ENCODE data around the gene LIME1. TPM values are rescaled to one million over a fixed set of nuclear protein-coding genes. Genes with fewer than 3 reads are reported as not detected.
A peak's percentile ranks its signal among the peaks of the same experiment; 100 is the strongest.

The LIME1 gene
- total and polyA plus RNA-seq, 2 of the 4 experiments (the other 2 are of a cell fraction) = 0.36 to 7.8 TPM

GRCh38 chr20:63699466-63700198 lies 36.8 kb upstream of the LIME1 start (continued):
- TF ChIP-seq BHLHE40 (IDR thresholded peaks at IDR 0.05; ENCODE audit: low read depth, low read length) = no peak
- no peak for TF ChIP-seq CHD1 (IDR thresholded peaks at IDR 0.05; ENCODE audit: low read depth, low read length)

DNA sequence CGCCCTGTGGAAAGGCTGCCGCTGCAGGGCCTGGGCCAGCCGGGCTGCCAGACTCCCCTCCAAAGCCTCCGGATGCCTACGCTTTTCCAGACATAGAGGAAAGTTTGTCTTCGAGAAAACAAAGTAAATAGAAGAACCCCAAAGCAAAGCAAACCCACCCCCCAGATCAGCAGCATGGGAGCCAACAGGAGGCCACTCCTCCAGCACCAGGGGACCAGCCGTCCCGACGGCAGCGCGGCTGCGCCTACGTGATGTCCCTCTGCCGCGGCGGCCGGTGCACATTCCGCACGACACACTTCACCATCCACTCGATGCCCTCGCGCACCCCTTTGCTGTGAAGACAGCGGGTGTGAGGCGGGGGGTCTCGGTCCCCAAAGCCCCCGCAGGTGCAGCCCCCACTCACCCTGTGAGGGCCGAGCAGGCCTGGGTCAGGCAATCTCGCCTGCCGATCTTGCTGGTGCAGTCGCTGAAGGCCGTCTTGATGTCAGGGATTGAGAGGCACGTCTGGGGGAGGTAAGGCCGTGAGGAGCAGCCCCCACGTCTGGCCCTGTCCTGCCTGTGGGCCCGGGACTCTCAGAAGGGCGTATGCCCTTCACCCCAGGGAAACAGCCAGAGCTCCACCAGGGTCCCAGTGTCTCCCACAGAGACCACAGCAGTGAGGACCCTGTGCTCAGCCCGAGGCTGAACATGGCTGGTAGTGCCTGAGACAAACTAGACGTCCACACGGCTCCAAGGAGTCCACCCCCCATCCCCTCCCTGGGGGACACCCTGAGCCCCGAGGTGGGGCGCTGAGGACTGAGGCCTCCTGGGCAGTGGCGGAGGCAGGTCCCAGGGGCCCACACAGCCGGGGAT lies 36.0 kb upstream of the LIME1 start:
- Histone ChIP-seq H3K18ac (ENCODE audit: low read depth, low read length) (no peak overlapping the region), H2AK9ac (replicated peaks; ENCODE audit: low read depth, low read length, poor library complexity) (peak overlapping the region; percentile 23), H4K20me1 (ENCODE audit: insufficient read depth, low read length) (no peaks in the 10 kb centered on the region), H3K9ac (ENCODE audit: low read depth, low read length) (no peak overlapping the region), H3K27ac (ENCODE audit: insufficient read depth, low read length) (no peak overlapping the region; the same call in 1 of the 2 replicates), H3K4me2 (ENCODE audit: low read depth, low read length) (no peak overlapping the region), H3K4me1 (ENCODE audit: control insufficient read depth, insufficient read depth, low read length) (peaks cover 22% of the 10 kb centered on the region), H4K8ac (ENCODE audit: low read depth in 2 of 2, low read length in 2 of 2) (peak overlapping the region in 1 of 2 experiments; percentile 91; a peak in 1 of 4 replicates), H3K9me1 (ENCODE audit: insufficient read depth, low read length) (no peaks in the 10 kb centered on the region), H3K14ac (replicated peaks; ENCODE audit: low read depth, low read length) (no peak overlapping the region), H2BK5ac (ENCODE audit: low read depth, low read length, poor library complexity, severe bottlenecking) (peak overlapping the region; percentile 98), H3K36me3 (ENCODE audit: control insufficient read depth, insufficient read depth, low read length) (peaks cover 22% of the 10 kb centered on the region), H2BK15ac (ENCODE audit: low read depth, low read length) (no peak overlapping the region), H3K27me3 (ENCODE audit: control insufficient read depth, insufficient read depth, low read length) (no peaks in the 10 kb centered on the region), H2AK5ac (ENCODE audit: low read depth, low read length) (peak overlapping the region; percentile 78), H3K79me1 (ENCODE audit: low read depth in 1 of 2, low read length in 2 of 2) (peaks cover 17 to 66% of the 10 kb centered on the region in 2 experiments; a peak in 3 of 4 replicates), H3K4ac (ENCODE audit: low read depth, low read length) (no peak overlapping the region), H3K56ac (ENCODE audit: extremely low read depth, insufficient read depth, low read length) (0 out of 2 replicates have a peak overlapping the region, but pooled peaks have one; percentile 22), H3K9me3 (ENCODE audit: control insufficient read depth, insufficient read depth, low read length) (no peaks in the 10 kb centered on the region), H4K91ac (ENCODE audit: insufficient read depth, low read depth, low read length) (no peak overlapping the region), H2BK120ac (ENCODE audit: low read depth, low read length) (peak overlapping the region; percentile 65; the same call in 1 of the 2 replicates), H3K23ac (ENCODE audit: low read depth, low read length) (no peak overlapping the region), H2AFZ (replicated peaks; ENCODE audit: low read length, poor library complexity) (no peak overlapping the region), H3K4me3 (ENCODE audit: insufficient read depth, low read depth, low read length) (no peak overlapping the region), H2BK20ac (ENCODE audit: low read depth, low read length) (no peak overlapping the region), H4K5ac (ENCODE audit: low read depth, low read length) (no peak overlapping the region)
- dilution Hi-C loops (cut with HindIII; ENCODE audit: low sequenced_read_pairs, unreplicated experiment) = no loop called here
- ChIA-PET POLR2A (ENCODE audit: unreplicated experiment) (no interaction called here), CTCF (no interaction called here)
- in situ Hi-C loops (cut with MboI; ENCODE audit: low sequenced_read_pairs) = loop anchor here (10.0 kb wide), 1 partner anchor 164 kb away; the partner anchor contains the start of genes ABHD16B and TPD52L2
- ATAC-seq (ENCODE audit: low read depth) = no peak
- intact Hi-C loops (cut with micrococcal nuclease) = no loop called here
- 90% methylated on average over 11 of the region's 43 CpGs; no CpG with 5 or more reads in 1 of the 2 experiments for WGBS, 2 experiments (ENCODE audit: extremely low coverage in 2 of 2, insufficient read length in 1 of 2)
- no peak for DNase-seq
- BruUV-seq (replicated peaks) = no TSS peak
- no peak for TF ChIP-seq MAZ (IDR thresholded peaks at IDR 0.05; ENCODE audit: borderline replicate concordance, low read depth, low read length)

Data from IMR-90 (cell line).